Measurements from ENCODE around the gene CAPN12. TPM values are rescaled to one million over a fixed set of nuclear protein-coding genes. Genes with fewer than 3 reads are reported as not detected.

Gene CAPN12
- 8.8 TPM for total RNA-seq (2021; ENCODE audit: unreplicated experiment)
- 8.6 and 10.4 TPM in 2 replicates for polyA plus RNA-seq (2012)
- Bru-seq, nascent RNA, result percentile 25 among the genes with signal in this experiment
- percentile 20 among the genes with signal in this experiment for BruChase-seq, experiment 1, labeled RNA remaining after a 6-hour chase
- percentile 24 among the genes with signal in this experiment for BruChase-seq, experiment 2, labeled RNA remaining after a 2-hour chase
- long read RNA-seq, partial matches to known transcripts, result 0 of 43 reads
- long read RNA-seq, other reads (novel, unspliced or antisense), result 41 of 43 reads

DNA sequence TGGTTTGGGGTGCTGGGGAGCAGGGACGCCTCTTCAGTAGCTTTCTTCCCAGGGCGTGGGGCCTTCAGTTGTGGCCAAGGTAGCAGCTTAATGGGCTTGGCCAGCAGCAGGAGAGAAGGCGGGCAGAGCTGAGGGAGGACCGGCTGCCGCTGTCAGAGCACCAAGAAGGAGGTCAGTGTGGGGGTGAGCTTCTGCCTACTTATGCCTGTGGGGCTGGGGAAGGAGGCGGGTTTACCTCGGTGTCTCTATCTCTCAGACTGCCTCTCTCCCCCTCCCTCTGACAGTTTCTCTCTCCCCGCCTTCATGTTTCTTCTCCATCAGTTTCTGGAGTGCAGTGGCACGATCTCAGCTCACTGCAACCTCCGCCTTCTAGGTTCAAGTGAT is at the start of gene CAPN12:
Gene CAPN12 (minus strand): TSS at position 177 of the 384 bp plus-strand sequence. CDS start 309 bp downstream, outside the sequence.
- intact Hi-C loops (cut with micrococcal nuclease), result no loop called here
- RAD21 ChIA-PET (ENCODE audit: low non-redundant PET in 1 of 2, low total read pairs in 2 of 2, uncharacterized antibody in 2 of 2, unreplicated experiment in 2 of 2), result interaction anchor here in 1 of 2 experiments (0.6 kb wide), 1 partner anchor 7 kb away, joined by 3 read pairs; no protein-coding TSS in a partner anchor
- no peaks in the 10 kb centered on the region for H3K27me3 ChIP-seq (ENCODE audit: insufficient read depth, low read length)
- no peak for DNase-seq (ENCODE audit: low read depth, low spot score)
- H2AFZ ChIP-seq (ENCODE audit: low read depth, low read length, poor library complexity, severe bottlenecking), result no peak within 1 kb of the TSS
- no peak within 1 kb of the TSS for H3K4me3 ChIP-seq (replicated peaks in 1 of 2; ENCODE audit: low read depth in 1 of 2, low read length in 2 of 2)
- POLR2A ChIA-PET, result no interaction called here
- CTCF ChIA-PET, result no interaction called here
- ATAC-seq, result no peak
- H3K9me3 ChIP-seq (ENCODE audit: control insufficient read depth in 1 of 2, insufficient read depth in 1 of 2, low read depth in 1 of 2, low read length in 2 of 2), result no peaks in the 10 kb centered on the region
- H3K27ac ChIP-seq (ENCODE audit: low read depth, low read length), result no peak within 1 kb of the TSS
- no peaks in the 10 kb centered on the region for H3K4me1 ChIP-seq (ENCODE audit: control insufficient read depth in 1 of 2, insufficient read depth in 2 of 2, low read length in 2 of 2)
- no peaks in the 10 kb centered on the region for H3K36me3 ChIP-seq (ENCODE audit: control insufficient read depth in 1 of 2, insufficient read depth in 2 of 2, low read length in 2 of 2)
- H4K20me1 ChIP-seq (ENCODE audit: insufficient read depth), result no peaks in the 10 kb centered on the region
- H3K9ac ChIP-seq (ENCODE audit: low read length), result no peak within 1 kb of the TSS
- no peaks in the 10 kb centered on the region for H3K79me2 ChIP-seq (ENCODE audit: insufficient read depth, low read length)
- no peak within 1 kb of the TSS for H3K4me2 ChIP-seq (ENCODE audit: low read length)
- H3K9me2 ChIP-seq (ENCODE audit: insufficient read depth), result no peaks in the 10 kb centered on the region
- no TSS peak for BruUV-seq (replicated peaks)
- TF ChIP-seq YY1 (IDR thresholded peaks at IDR 0.05; ENCODE audit: extremely low read depth, insufficient replicate concordance, low read depth, low read length) (no peak), POLR2A (IDR thresholded peaks at IDR 0.05; ENCODE audit: borderline replicate concordance, extremely low read depth, insufficient read depth, insufficient read length) (no peak), ZFX (IDR thresholded peaks at IDR 0.05) (no peak), EGR1 (IDR thresholded peaks at IDR 0.05; ENCODE audit: low read depth) (no peak), TCF7L2 (IDR thresholded peaks at IDR 0.05; ENCODE audit: borderline replicate concordance, extremely low read depth, insufficient read depth, insufficient read length) (no peak), ZBTB33 (IDR thresholded peaks at IDR 0.05; ENCODE audit: extremely low read depth, insufficient replicate concordance, low read length) (no peak), ELF1 (IDR thresholded peaks at IDR 0.05; ENCODE audit: borderline replicate concordance, low read depth) (no peak), CEBPB (IDR thresholded peaks at IDR 0.05; ENCODE audit: low read depth) (no peak), ATF3 (IDR thresholded peaks at IDR 0.05) (no peak)
- TF ChIP-seq, protein P1, sequence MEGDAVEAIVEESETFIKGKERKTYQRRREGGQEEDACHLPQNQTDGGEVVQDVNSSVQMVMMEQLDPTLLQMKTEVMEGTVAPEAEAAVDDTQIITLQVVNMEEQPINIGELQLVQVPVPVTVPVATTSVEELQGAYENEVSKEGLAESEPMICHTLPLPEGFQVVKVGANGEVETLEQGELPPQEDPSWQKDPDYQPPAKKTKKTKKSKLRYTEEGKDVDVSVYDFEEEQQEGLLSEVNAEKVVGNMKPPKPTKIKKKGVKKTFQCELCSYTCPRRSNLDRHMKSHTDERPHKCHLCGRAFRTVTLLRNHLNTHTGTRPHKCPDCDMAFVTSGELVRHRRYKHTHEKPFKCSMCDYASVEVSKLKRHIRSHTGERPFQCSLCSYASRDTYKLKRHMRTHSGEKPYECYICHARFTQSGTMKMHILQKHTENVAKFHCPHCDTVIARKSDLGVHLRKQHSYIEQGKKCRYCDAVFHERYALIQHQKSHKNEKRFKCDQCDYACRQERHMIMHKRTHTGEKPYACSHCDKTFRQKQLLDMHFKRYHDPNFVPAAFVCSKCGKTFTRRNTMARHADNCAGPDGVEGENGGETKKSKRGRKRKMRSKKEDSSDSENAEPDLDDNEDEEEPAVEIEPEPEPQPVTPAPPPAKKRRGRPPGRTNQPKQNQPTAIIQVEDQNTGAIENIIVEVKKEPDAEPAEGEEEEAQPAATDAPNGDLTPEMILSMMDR (IDR thresholded peaks at IDR 0.05 in 2 of 3, conservative IDR thresholded peaks at IDR 0.05 in 1 of 3; ENCODE audit: borderline replicate concordance in 1 of 3, insufficient read depth in 1 of 3, low read depth in 2 of 3, low read length in 2 of 3), result no peak
